Stimulated activated naive CD4-positive, alpha-beta T cell treated with Interleukin-2 at 50 U/mL for 16 hours (primary cell): Measurements from ENCODE around the gene COPS4.
"Not testable (repeated sequence)": the region's sequence is repeated elsewhere in the genome, so short reads cannot be mapped to it uniquely, and the experiment has no call there.

Experiments used
- DNase-seq: peaks from one replicate; lab custom pipeline; 2025; lab: John Stamatoyannopoulos, UW

The COPS4 gene

DNA sequence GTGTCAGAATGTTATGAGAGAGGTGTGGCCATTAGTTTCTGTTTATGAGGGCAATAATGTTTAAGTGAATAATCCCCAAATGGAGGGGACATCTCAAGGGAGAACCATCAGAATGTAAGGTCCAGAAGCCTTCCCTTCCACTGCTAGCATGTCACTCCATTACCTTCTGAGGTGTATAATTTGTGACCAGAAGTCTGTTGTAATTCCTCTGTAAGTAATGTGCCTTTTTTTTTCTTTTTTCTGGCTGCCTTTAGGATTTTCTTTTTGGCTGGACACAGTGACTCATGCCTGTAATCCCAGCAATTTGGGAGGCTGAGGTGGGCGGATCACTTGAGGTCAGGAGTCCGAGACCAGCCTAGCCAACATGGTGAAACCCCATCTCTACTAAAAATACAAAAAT, 10.8 kb upstream of the COPS4 start:
- no peak for DNase-seq

- no peak for DNase-seq
These were observed 9.4 kb upstream of the COPS4 start for GRCh38 chr4:83025563-83025962.

DNA sequence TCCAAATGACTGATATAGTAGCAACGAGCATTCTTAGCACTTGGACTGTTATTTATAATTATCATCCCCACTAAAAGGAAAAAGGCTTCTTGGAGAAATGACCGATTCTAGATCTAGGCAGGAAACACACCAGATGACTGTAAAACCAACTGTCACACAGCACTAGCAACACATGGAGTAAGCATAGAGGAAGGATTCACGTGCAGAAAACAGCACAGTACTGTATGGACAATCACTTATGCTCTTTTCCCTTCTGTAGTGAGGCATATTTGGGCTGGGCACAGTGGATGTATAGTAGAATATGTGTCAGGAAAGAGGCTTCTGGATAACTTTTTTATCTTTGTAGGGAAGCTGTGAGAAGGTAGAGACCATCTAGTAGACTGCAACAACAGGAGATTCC, 6.0 kb upstream of the COPS4 start:
- DNase-seq = no peak

GRCh38 chr4:83029688-83030087, 5.3 kb upstream of the COPS4 start:
- no peak for DNase-seq

- no peak for DNase-seq
These were observed 2.1 kb downstream of the COPS4 start for GRCh38 chr4:83036991-83037665.

DNA sequence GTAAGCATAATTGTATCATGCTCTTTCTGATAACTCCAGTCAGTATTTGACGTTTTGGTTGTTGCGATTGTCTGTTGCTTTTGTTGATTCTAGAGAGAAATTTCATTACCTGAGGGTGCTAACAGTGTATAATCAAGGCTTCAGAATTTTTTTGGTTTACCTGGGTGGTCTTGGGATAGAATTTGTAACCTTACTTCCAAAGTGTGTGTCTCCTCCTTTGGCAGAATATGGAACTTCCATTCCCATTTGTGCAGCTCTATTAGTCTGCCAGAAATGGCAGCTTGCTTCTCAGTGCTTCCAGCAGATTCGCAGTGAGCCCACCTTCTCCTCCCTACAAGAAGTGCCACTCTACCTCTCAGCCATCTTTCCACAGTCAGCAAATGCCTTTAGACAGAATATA, 5.3 kb downstream of the COPS4 start:
- DNase-seq = no peak

- DNase-seq = not testable (repeated sequence)
These were observed 8.2 kb downstream of the COPS4 start for GRCh38 chr4:83043157-83043556.

GRCh38 chr4:83043801-83044407, 8.9 kb downstream of the COPS4 start:
- no peak for DNase-seq

GRCh38 chr4:83046693-83047473, 11.9 kb downstream of the COPS4 start:
- DNase-seq = no peak

GRCh38 chr4:83048781-83049180, 13.8 kb downstream of the COPS4 start:
- DNase-seq = not testable (repeated sequence)

- DNase-seq = no peak
These were observed 19.9 kb downstream of the COPS4 start for GRCh38 chr4:83054928-83055327.

DNA sequence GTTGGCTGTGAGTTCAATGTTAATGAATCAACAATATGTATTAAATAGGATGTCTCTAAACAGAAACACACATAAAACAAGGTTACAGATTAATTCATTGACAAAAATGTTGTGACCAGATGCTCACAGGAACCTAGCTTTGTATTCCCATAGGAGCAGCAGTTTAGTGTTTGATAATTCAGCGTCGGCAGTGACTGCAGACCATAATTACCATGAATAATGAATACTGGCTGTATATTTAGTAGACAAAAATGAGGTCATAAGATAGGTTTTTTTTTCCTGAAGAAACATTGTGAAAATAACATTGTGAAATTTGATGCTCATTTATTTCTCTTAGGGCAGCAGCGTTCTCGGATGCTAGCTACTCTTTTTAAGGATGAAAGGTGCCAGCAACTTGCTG, 27.8 kb downstream of the COPS4 start:
- DNase-seq = no peak

DNA sequence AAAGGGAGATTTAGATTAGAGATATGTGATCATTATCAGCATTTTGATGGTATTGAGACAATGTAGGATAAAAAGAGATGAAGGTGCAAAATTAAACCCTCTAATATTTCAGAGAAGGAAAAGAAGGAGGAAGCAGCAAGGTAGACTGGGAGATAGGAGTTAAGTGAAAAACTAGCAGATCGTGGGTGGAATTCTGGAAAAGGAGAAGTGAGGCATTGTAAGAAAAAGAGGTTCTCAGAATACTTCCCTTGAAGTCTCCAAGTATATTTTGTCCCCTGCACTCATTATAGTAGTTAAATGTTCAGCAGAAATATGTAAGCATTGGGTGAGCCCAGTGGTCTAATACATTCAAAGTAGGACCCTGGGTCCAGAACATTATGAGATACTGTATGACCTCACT, 30.3 kb downstream of the COPS4 start:
- no peak for DNase-seq

- DNase-seq = no peak
These were observed 32.2 kb downstream of the COPS4 start for GRCh38 chr4:83067058-83067639.

DNA sequence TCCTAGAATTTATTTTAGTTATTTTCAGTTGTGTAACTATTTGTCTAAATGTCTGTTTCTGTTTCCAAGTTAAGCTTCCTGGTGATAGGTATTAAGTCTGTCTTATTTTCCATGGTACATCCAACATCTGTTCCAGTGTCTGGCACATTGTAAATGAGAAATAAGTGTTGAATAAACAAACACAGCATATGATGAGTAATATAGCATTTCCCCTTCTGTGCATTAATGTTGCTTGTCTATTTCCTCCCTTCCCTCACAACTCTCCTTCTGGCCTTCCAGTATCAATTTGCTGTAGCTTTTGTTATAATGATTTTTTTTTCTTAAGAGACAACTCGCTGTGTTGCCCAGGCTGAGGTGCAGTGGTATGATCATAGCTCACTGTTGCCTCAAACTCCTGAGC, 36.1 kb downstream of the COPS4 start:
- DNase-seq = no peak

DNA sequence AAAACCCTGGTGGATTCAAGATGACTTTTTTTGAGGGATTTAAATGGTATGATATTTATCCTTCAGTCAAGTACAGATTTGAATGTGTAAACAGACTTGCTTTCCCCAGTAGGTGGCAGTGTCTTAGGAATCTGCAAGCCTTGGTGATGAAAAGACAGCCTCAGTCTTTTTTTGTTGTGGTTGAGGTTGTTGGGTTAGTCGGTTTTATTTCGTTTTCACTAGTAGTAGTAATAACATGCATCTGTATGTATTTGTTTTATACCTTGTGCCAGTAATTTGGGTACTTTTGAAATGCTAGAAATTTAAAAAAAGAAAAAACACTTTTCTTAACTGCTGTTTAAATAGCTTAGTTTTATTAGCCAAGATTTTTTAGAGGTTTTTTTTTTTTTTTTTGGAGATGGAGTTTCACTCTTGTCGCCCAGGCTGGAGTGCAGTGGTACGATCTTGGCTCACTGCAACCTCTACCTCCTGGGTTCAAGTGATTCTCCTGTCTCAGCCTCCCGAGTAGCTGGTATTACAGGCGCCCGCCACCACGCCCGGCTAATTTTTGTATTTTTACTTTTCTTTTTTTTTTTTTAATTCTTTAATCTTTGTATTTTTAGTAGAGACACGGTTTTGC, 39.2 kb downstream of the COPS4 start:
- peak; percentile 20 for DNase-seq

DNA sequence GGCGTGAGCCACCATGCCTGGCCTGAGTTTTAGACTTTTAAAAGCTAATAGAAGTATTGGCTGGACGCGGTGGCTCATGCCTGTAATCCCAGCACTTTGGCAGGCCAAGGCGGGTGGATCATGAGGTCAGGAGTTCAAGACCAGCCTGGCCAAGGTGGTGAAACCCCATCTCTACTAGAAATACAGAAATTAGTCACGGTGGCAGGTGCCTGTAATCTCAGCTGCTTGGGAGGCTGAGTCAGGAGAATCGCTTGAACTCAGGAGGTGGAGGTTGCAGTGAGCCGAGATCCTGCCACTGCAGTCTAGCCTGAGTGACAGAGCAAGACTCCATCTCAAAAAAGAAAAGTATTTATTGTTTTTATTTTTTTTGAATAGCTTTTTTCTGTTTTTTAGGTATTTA, 39.8 kb downstream of the COPS4 start:
- not testable (repeated sequence) for DNase-seq

- DNase-seq = no peak
These were observed 40.5 kb downstream of the COPS4 start for GRCh38 chr4:83075311-83076095.

DNA sequence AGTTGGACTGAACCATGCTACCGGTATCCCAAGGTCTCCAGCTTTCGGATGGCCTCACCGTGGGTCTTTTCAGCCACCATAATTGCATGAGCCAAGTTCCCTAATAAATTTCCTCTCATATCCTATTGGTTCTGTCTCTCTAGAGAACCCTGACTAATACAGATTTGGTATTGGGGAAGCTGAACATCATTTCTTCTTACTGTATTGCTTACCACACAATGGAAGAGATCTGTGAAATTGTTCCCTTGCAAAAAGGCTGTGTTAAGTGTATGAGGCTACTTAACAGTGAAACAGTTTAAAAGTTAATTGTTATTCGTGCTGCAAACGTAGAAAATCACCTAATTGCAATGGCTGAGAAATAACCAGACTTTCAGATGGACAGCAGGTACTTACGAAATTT, 45.6 kb downstream of the COPS4 start:
- no peak for DNase-seq

GRCh38 chr4:83082777-83083176, 47.8 kb downstream of the COPS4 start:
- DNase-seq = no peak

DNA sequence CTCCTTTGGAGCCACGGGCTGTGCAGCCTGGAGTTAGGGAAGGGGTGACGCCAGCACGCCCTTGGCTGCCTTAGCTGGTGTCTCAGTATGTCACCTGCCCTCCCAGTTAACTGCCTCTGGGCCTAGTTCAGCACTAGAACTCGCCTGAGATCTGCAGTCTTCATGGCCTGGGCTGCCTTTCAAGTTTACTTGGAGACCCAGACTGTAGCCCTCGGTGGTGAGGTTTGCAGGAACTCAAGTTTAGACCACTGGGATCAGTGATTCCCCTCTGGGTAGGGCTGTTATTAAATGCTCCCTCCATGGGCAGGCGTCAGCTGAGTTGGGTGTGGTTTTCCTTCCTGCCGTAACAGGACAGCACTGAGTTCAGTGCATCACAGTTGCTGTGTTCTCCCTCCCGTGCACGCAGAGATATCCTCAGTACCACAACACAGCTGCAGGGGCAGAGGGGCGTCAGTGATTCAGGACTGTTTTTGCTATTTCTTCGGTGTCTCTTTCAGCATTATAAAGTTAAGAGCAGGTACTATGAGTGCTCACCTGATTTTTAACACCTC, 49.0 kb downstream of the COPS4 start:
- no peak for DNase-seq
